Activated naive CD4-positive, alpha-beta T cell treated with anti-CD3 and anti-CD28 coated beads, Interleukin-2, amount 50 U/mL, for 72 hours (primary cell): ENCODE results near the gene CYTL1. TPM values are rescaled to one million over a fixed set of nuclear protein-coding genes. Genes with fewer than 3 reads are reported as not detected.
A peak's percentile ranks its signal among the peaks of the same experiment; 100 is the strongest.

Experiments
- ATAC-seq, 2 donors: fragments of 150-1000 bp; cut with Tn5 transposase; 2 replicates each; pipeline ENCODE4 v1.10.0; 2021; ENCODE audit warnings: mild to moderate bottlenecking in 2 of 2, moderate library complexity in 2 of 2
- DNase-seq, 2 donors: peaks; one replicate each; pipeline ENCODE4 v3.0.0; 2021 to 2022; ENCODE audit warnings: low spot score in 2 of 2
- H3K27ac Mint-ChIP-seq, 2 donors: one replicate each; pipeline ENCODE4 v1.8.0; 2022; ENCODE audit warnings: mild to moderate bottlenecking in 2 of 2, mixed read lengths in 2 of 2
- H3K36me3 Mint-ChIP-seq, 2 donors: one replicate each; pipeline ENCODE4 v1.8.0; 2022; ENCODE audit warnings: mixed read lengths in 2 of 2
- H3K9me3 Mint-ChIP-seq, 2 donors: one replicate each; pipeline ENCODE4 v1.8.0; 2022; ENCODE audit warnings: mixed read lengths in 2 of 2
- total RNA-seq, 2 donors: library from RNA; stranded (reverse); gene quantifications; one replicate each; pipeline ENCODE4 v1.2.3, GENCODE V29; 2022

The CYTL1 gene
- total RNA-seq, 2 donors from 2014 or later: not detected

GRCh38 chr4:5040856-5041620 is 21.8 kb upstream of the CYTL1 start:
- no peak for ATAC-seq
- peak in 1 of 2 donors; percentile 9 for DNase-seq
- peaks cover 0 to 11% of the 10 kb centered on the region in 2 donors for H3K36me3 Mint-ChIP-seq
- peaks cover 0 to 9% of the 10 kb centered on the region in 2 donors for H3K9me3 Mint-ChIP-seq
- H3K27ac Mint-ChIP-seq: no peak overlapping the region

- Mint-ChIP-seq H3K36me3 (no peaks in the 10 kb centered on the region), H3K27ac (no peak overlapping the region), H3K9me3 (no peaks in the 10 kb centered on the region)
- ATAC-seq (no peak), DNase-seq (no peak)
These were observed 20.5 kb upstream of the CYTL1 start for GRCh38 chr4:5039800-5040199.

GRCh38 chr4:5037553-5038551 is 18.6 kb upstream of the CYTL1 start:
- peak in 1 of 2 donors; percentile 23 for DNase-seq
- Mint-ChIP-seq H3K9me3 (no peaks in the 10 kb centered on the region), H3K27ac (no peak overlapping the region), H3K36me3 (no peaks in the 10 kb centered on the region)
- no peak for ATAC-seq

GRCh38 chr4:5036239-5036638 is 17.0 kb upstream of the CYTL1 start:
- Mint-ChIP-seq H3K36me3 (no peaks in the 10 kb centered on the region), H3K27ac (no peak overlapping the region), H3K9me3 (no peaks in the 10 kb centered on the region)

GRCh38 chr4:5034206-5034605 is 14.9 kb upstream of the CYTL1 start:
- Mint-ChIP-seq H3K36me3 (no peaks in the 10 kb centered on the region), H3K27ac (no peak overlapping the region), H3K9me3 (peaks cover 0 to 4% of the 10 kb centered on the region in 2 donors)
- no peak for ATAC-seq
- DNase-seq: no peak

More at GRCh38 chr4:5036239-5036638, 17.0 kb upstream of the CYTL1 start:
- no peak for ATAC-seq
- DNase-seq: peak in 1 of 2 donors; percentile 13

- Mint-ChIP-seq H3K27ac (no peak overlapping the region), H3K9me3 (peaks cover 0 to 4% of the 10 kb centered on the region in 2 donors), H3K36me3 (no peaks in the 10 kb centered on the region)
- DNase-seq (no peak), ATAC-seq (no peak)
These were observed 14.1 kb upstream of the CYTL1 start for GRCh38 chr4:5033281-5033841.

- Mint-ChIP-seq H3K36me3 (no peaks in the 10 kb centered on the region), H3K27ac (no peak overlapping the region), H3K9me3 (peaks cover 0 to 4% of the 10 kb centered on the region in 2 donors)
- no peak for DNase-seq
- ATAC-seq: no peak
These were observed 13.6 kb upstream of the CYTL1 start for GRCh38 chr4:5032813-5033212.

- no peaks in the 10 kb centered on the region for H3K36me3 Mint-ChIP-seq
- H3K9me3 Mint-ChIP-seq: peaks cover 0 to 4% of the 10 kb centered on the region in 2 donors
- H3K27ac Mint-ChIP-seq: no peak overlapping the region
- ATAC-seq (no peak), DNase-seq (no peak)
These were observed 11.7 kb upstream of the CYTL1 start for GRCh38 chr4:5030927-5031326.

GRCh38 chr4:5030221-5030620 is 11.0 kb upstream of the CYTL1 start:
- DNase-seq: no peak
- H3K9me3 Mint-ChIP-seq: peaks cover 0 to 4% of the 10 kb centered on the region in 2 donors
- no peaks in the 10 kb centered on the region for H3K36me3 Mint-ChIP-seq
- no peak for ATAC-seq
- H3K27ac Mint-ChIP-seq: no peak overlapping the region

GRCh38 chr4:5029447-5029846 is 10.2 kb upstream of the CYTL1 start:
- Mint-ChIP-seq H3K36me3 (no peaks in the 10 kb centered on the region), H3K27ac (no peak overlapping the region)
- ATAC-seq: no peak

GRCh38 chr4:5028480-5028879 is 9.2 kb upstream of the CYTL1 start:
- Mint-ChIP-seq H3K9me3 (peaks cover 0 to 4% of the 10 kb centered on the region in 2 donors), H3K36me3 (no peaks in the 10 kb centered on the region), H3K27ac (no peak overlapping the region)
- ATAC-seq (no peak), DNase-seq (no peak)

More at GRCh38 chr4:5029447-5029846, 10.2 kb upstream of the CYTL1 start:
- peaks cover 0 to 4% of the 10 kb centered on the region in 2 donors for H3K9me3 Mint-ChIP-seq
- no peak for DNase-seq

GRCh38 chr4:5027346-5027745 is 8.1 kb upstream of the CYTL1 start:
- H3K27ac Mint-ChIP-seq: no peak overlapping the region
- H3K36me3 Mint-ChIP-seq: no peaks in the 10 kb centered on the region
- peaks cover 0 to 4% of the 10 kb centered on the region in 2 donors for H3K9me3 Mint-ChIP-seq
- ATAC-seq (no peak), DNase-seq (no peak)

- Mint-ChIP-seq H3K36me3 (no peaks in the 10 kb centered on the region), H3K9me3 (peaks cover 0 to 4% of the 10 kb centered on the region in 2 donors)
- no peak for ATAC-seq
These were observed 7.1 kb upstream of the CYTL1 start for GRCh38 chr4:5026371-5026770.

GRCh38 chr4:5024673-5025072 is 5.4 kb upstream of the CYTL1 start:
- DNase-seq: no peak
- Mint-ChIP-seq H3K9me3 (no peaks in the 10 kb centered on the region), H3K27ac (no peak overlapping the region), H3K36me3 (no peaks in the 10 kb centered on the region)
- no peak for ATAC-seq

More at GRCh38 chr4:5026371-5026770, 7.1 kb upstream of the CYTL1 start:
- no peak overlapping the region for H3K27ac Mint-ChIP-seq
- no peak for DNase-seq

GRCh38 chr4:5021546-5021945 is 2.3 kb upstream of the CYTL1 start:
- no peak overlapping the region for H3K27ac Mint-ChIP-seq
- no peaks in the 10 kb centered on the region for H3K9me3 Mint-ChIP-seq
- DNase-seq (no peak), ATAC-seq (no peak)
- H3K36me3 Mint-ChIP-seq: no peaks in the 10 kb centered on the region

GRCh38 chr4:5020341-5020740 is 1.1 kb upstream of the CYTL1 start:
- no peak for DNase-seq
- Mint-ChIP-seq H3K9me3 (no peaks in the 10 kb centered on the region), H3K27ac (no peak overlapping the region), H3K36me3 (no peaks in the 10 kb centered on the region)
- ATAC-seq: no peak

GRCh38 chr4:5019796-5020195 is 538 bp upstream of the CYTL1 start:
- Mint-ChIP-seq H3K36me3 (no peaks in the 10 kb centered on the region), H3K27ac (no peak overlapping the region), H3K9me3 (no peaks in the 10 kb centered on the region)
- no peak for ATAC-seq
- no peak for DNase-seq
